SK-N-SH (cell line): ENCODE measurements around the gene CTTNBP2NL.

Experiments used
- EP300 ChIP-seq, 2 experiments: IDR thresholded peaks; 2 replicates each; pipeline versions ENCODE4 v1.4.0 to v1.6.1; 2012; ENCODE audit warnings: borderline replicate concordance in 1 of 2, low read depth in 1 of 2, low read length in 1 of 2
- SIN3A ChIP-seq: IDR thresholded peaks from 2 replicates; pipeline ENCODE4 v1.6.1; 2012; ENCODE audit warnings: low read depth, mild to moderate bottlenecking, low read length, moderate library complexity, borderline replicate concordance
- TF ChIP-seq, protein P1 (sequence below): fragments of 200-600 bp; sonication (generic); IDR thresholded peaks from 2 replicates; pipeline ENCODE4 v1.6.1; 2017; ENCODE audit warnings: antibody characterized with exemption, mild to moderate bottlenecking, moderate library complexity
- TF ChIP-seq, protein P2 (sequence below): fragments of 150-350 bp; IDR thresholded peaks from 2 replicates; pipeline ENCODE4 v1.6.1; 2016; ENCODE audit warnings: mild to moderate bottlenecking, low read depth, low read length

DNA sequence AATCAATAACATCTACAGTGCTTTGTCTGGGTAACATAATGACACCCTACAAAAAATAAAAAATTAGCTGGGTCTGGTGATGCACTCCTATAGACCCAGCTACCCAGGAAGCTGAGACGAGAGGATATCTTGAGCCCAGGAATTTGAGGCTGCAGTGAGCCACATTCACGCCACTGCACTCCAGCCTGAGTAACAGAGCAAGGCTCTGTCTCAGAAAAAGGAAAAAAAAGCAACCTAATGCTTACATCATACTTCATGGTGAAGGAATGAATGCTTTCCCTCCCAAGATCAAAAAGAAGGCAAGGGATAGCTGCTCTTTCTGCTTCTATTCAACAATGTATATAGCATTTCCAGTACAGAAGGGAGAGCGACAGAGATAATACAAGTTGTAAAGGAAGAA lies 24.2 kb upstream of the CTTNBP2NL start:
- TF ChIP-seq, protein P1, sequence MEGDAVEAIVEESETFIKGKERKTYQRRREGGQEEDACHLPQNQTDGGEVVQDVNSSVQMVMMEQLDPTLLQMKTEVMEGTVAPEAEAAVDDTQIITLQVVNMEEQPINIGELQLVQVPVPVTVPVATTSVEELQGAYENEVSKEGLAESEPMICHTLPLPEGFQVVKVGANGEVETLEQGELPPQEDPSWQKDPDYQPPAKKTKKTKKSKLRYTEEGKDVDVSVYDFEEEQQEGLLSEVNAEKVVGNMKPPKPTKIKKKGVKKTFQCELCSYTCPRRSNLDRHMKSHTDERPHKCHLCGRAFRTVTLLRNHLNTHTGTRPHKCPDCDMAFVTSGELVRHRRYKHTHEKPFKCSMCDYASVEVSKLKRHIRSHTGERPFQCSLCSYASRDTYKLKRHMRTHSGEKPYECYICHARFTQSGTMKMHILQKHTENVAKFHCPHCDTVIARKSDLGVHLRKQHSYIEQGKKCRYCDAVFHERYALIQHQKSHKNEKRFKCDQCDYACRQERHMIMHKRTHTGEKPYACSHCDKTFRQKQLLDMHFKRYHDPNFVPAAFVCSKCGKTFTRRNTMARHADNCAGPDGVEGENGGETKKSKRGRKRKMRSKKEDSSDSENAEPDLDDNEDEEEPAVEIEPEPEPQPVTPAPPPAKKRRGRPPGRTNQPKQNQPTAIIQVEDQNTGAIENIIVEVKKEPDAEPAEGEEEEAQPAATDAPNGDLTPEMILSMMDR = no peak
- no peak for TF ChIP-seq EP300 (IDR thresholded peaks at IDR 0.05; ENCODE audit: borderline replicate concordance in 1 of 2, low read depth in 1 of 2, low read length in 1 of 2)
- TF ChIP-seq SIN3A = no peak
- TF ChIP-seq, protein P2, sequence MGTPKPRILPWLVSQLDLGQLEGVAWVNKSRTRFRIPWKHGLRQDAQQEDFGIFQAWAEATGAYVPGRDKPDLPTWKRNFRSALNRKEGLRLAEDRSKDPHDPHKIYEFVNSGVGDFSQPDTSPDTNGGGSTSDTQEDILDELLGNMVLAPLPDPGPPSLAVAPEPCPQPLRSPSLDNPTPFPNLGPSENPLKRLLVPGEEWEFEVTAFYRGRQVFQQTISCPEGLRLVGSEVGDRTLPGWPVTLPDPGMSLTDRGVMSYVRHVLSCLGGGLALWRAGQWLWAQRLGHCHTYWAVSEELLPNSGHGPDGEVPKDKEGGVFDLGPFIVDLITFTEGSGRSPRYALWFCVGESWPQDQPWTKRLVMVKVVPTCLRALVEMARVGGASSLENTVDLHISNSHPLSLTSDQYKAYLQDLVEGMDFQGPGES = no peak
